Activated T-helper 2 cell treated with anti-CD3 and anti-CD28 coated beads, Interferon-gamma antibody, Interleukin-2, Interleukin-4, amounts not matched to agents 10 μg/mL and 5 μg/mL and 100 μg/mL, durations not matched to agents 14 hours and 24 hours and 36 hours (primary cell): Measurements from ENCODE around the gene NPR1. TPM values are rescaled to one million over a fixed set of nuclear protein-coding genes. Genes with fewer than 3 reads are reported as not detected.
A peak's percentile ranks its signal among the peaks of the same experiment; 100 is the strongest.
"Not testable (repeated sequence)": the region's sequence is repeated elsewhere in the genome, so short reads cannot be mapped to it uniquely, and the experiment has no call there.

Experiments used
- DNase-seq: peaks from one replicate; pipeline ENCODE4 v3.0.0; 2021; ENCODE audit warnings: low spot score
- H3K27ac Mint-ChIP-seq: one replicate; pipeline ENCODE4 v1.8.0; 2021; ENCODE audit warnings: mixed read lengths
- H3K27me3 Mint-ChIP-seq: one replicate; pipeline ENCODE4 v1.8.0; 2021; ENCODE audit warnings: low read depth, mixed read lengths
- H3K36me3 Mint-ChIP-seq: one replicate; pipeline ENCODE4 v1.8.0; 2021; ENCODE audit warnings: low read depth, mixed read lengths
- H3K4me1 Mint-ChIP-seq: one replicate; pipeline ENCODE4 v1.8.0; 2021; ENCODE audit warnings: low read depth, mixed read lengths
- H3K4me3 Mint-ChIP-seq: one replicate; pipeline ENCODE4 v1.8.0; 2021; ENCODE audit warnings: low read depth, mild to moderate bottlenecking, moderate library complexity, mixed read lengths
- H3K9me3 Mint-ChIP-seq: one replicate; pipeline ENCODE4 v1.8.0; 2021; ENCODE audit warnings: mixed read lengths
- intact Hi-C: fragments of 100-400 bp; cut with micrococcal nuclease; formaldehyde crosslinking; loops from one replicate; pipeline ENCODE4 v1.15.1; 2023
- total RNA-seq: library from RNA; stranded (reverse); gene quantifications from 2 replicates; pipeline ENCODE4 v1.2.3, GENCODE V29; 2022

NPR1 gene
- total RNA-seq, 1 donor from 2014 or later = not detected

- H3K4me3 Mint-ChIP-seq = peak within 1 kb of the TSS; percentile 96
- peaks cover 12% of the 10 kb centered on the region for H3K4me1 Mint-ChIP-seq
- intact Hi-C loops = loop anchor here (1.0 kb wide), 2 partner anchors 13 to 25 kb away; no protein-coding TSS in a partner anchor
- peak within 1 kb of the TSS; percentile 70 for H3K27ac Mint-ChIP-seq
- DNase-seq = peak; percentile 90
- no peaks in the 10 kb centered on the region for H3K27me3 Mint-ChIP-seq
- no peaks in the 10 kb centered on the region for H3K9me3 Mint-ChIP-seq
- peaks cover 27% of the 10 kb centered on the region for H3K36me3 Mint-ChIP-seq
Observed at GRCh38 chr1:153658400-153659174, 19.9 kb upstream of the NPR1 start, which contains the start of gene SNAPIN. SNAPIN (plus strand) TSS chr1:153658703; CDS start chr1:153658744, 41 bp downstream.

- peaks cover 12% of the 10 kb centered on the region for H3K4me1 Mint-ChIP-seq
- no peak for DNase-seq
- no peaks in the 10 kb centered on the region for H3K27me3 Mint-ChIP-seq
- H3K27ac Mint-ChIP-seq = peak overlapping the region; percentile 70
- H3K4me3 Mint-ChIP-seq = peak overlapping the region; percentile 96
- no peaks in the 10 kb centered on the region for H3K9me3 Mint-ChIP-seq
- H3K36me3 Mint-ChIP-seq = peaks cover 32% of the 10 kb centered on the region
- intact Hi-C loops = no loop called here
Observed at GRCh38 chr1:153659175-153659534, 19.3 kb upstream of the NPR1 start.

- H3K4me3 Mint-ChIP-seq = peak overlapping the region; percentile 96
- H3K27me3 Mint-ChIP-seq = no peaks in the 10 kb centered on the region
- intact Hi-C loops = no loop called here
- H3K27ac Mint-ChIP-seq = peak overlapping the region; percentile 42
- no peak for DNase-seq
- H3K9me3 Mint-ChIP-seq = no peaks in the 10 kb centered on the region
- peaks cover 37% of the 10 kb centered on the region for H3K36me3 Mint-ChIP-seq
- peaks cover 12% of the 10 kb centered on the region for H3K4me1 Mint-ChIP-seq
Observed at GRCh38 chr1:153659656-153660055, 18.8 kb upstream of the NPR1 start.

DNA sequence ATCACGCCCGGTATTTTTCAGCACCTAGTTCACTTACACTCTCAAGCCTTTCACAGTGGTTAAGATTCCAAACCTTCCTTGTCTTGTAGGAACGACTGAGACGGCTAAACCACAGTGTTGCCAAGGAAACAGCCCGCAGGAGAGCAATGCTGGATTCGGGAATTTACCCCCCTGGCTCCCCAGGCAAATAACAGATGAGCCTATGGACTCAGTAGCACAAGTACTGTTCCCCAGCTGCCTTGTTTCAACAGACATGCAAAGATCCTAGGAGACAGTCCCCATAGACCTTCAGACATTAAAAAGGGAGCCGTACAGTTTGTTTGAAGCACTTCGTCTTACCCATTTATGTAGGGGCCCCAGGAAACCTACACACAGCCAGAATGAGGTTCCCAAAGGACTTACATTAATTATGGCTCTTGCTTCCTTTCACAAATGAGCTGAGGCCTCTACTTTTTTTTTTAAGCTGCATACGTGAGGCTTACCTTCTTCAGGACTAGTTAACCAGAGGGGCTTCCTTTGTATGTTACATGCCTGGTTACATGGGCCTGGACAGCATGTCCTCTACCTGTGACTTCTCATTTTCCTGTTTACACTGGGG lies 17.3 kb upstream of the NPR1 start:
- no peaks in the 10 kb centered on the region for H3K9me3 Mint-ChIP-seq
- H3K27me3 Mint-ChIP-seq = no peaks in the 10 kb centered on the region
- H3K4me3 Mint-ChIP-seq = peak overlapping the region; percentile 17
- intact Hi-C loops = no loop called here
- H3K36me3 Mint-ChIP-seq = peaks cover 50% of the 10 kb centered on the region
- DNase-seq = no peak
- H3K4me1 Mint-ChIP-seq = peaks cover 12% of the 10 kb centered on the region
- H3K27ac Mint-ChIP-seq = no peak overlapping the region

GRCh38 chr1:153662269-153662668 lies 16.2 kb upstream of the NPR1 start:
- no peak for DNase-seq
- no peak overlapping the region for H3K4me3 Mint-ChIP-seq
- no peaks in the 10 kb centered on the region for H3K27me3 Mint-ChIP-seq
- intact Hi-C loops = no loop called here
- no peaks in the 10 kb centered on the region for H3K9me3 Mint-ChIP-seq
- H3K27ac Mint-ChIP-seq = no peak overlapping the region
- peaks cover 50% of the 10 kb centered on the region for H3K36me3 Mint-ChIP-seq
- H3K4me1 Mint-ChIP-seq = peaks cover 12% of the 10 kb centered on the region

DNA sequence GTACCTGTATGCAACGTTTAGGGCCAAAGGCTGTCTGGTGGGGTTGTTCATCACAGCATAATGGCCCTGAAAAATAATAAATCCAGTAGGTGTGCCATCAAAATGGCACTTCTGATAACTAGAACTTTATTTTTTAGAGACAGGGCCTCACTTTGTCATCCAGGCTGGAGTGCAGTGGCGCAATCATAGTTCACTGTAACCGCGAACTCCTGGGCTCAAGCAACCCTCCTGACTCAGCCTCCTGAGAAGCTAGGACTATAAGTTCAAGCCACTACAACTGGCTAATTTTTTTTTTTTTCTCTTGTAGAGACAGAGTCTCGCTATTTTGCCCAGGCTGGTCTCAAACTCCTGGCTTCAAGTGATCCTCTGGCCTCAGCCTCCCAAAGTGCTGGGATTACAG lies 15.3 kb upstream of the NPR1 start:
- Mint-ChIP-seq H3K4me3 (no peak overlapping the region), H3K27me3 (no peaks in the 10 kb centered on the region), H3K27ac (no peak overlapping the region), H3K4me1 (peaks cover 16% of the 10 kb centered on the region), H3K36me3 (peaks cover 50% of the 10 kb centered on the region), H3K9me3 (no peaks in the 10 kb centered on the region)
- intact Hi-C loops = no loop called here
- no peak for DNase-seq

GRCh38 chr1:153667439-153667838 lies 11.0 kb upstream of the NPR1 start:
- H3K4me3 Mint-ChIP-seq = peak overlapping the region; percentile 44
- intact Hi-C loops = no loop called here
- peaks cover 33% of the 10 kb centered on the region for H3K36me3 Mint-ChIP-seq
- H3K27ac Mint-ChIP-seq = peak overlapping the region; percentile 28
- H3K4me1 Mint-ChIP-seq = peaks cover 23% of the 10 kb centered on the region
- no peak for DNase-seq
- no peaks in the 10 kb centered on the region for H3K9me3 Mint-ChIP-seq
- H3K27me3 Mint-ChIP-seq = no peaks in the 10 kb centered on the region

DNA sequence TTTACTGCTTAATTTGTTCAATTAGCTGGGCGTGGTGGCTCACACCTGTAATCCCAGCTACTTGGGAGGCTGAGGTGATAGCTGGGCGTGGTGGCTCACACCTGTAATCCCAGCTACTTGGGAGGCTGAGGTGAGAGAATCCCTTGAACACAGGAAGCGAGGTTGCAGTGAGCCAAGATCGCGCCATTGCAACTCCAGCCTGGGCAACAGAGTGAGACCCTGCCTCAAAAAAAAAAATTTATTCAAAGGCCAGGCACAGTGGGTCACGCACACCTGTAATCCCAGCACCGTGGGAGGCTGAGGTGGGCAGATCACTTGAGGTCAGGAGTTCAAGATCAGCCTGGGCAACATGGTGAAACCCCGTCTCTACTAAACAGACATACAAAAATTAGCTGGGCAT lies 9.8 kb upstream of the NPR1 start:
- intact Hi-C loops, H3K4me3 Mint-ChIP-seq, H3K27me3 Mint-ChIP-seq, H3K9me3 Mint-ChIP-seq, H3K27ac Mint-ChIP-seq, DNase-seq: not testable (repeated sequence)
- peaks cover 23% of the 10 kb centered on the region for H3K36me3 Mint-ChIP-seq
- peaks cover 25% of the 10 kb centered on the region for H3K4me1 Mint-ChIP-seq

- no peak overlapping the region for H3K4me3 Mint-ChIP-seq
- no peak overlapping the region for H3K27ac Mint-ChIP-seq
- peaks cover 13% of the 10 kb centered on the region for H3K36me3 Mint-ChIP-seq
- no peaks in the 10 kb centered on the region for H3K9me3 Mint-ChIP-seq
- H3K27me3 Mint-ChIP-seq = no peaks in the 10 kb centered on the region
- H3K4me1 Mint-ChIP-seq = peaks cover 25% of the 10 kb centered on the region
- intact Hi-C loops = loop anchor here (2.0 to 5.0 kb wide), 6 partner anchors 58 to 603 kb away; partner anchors contain the start of genes HAX1, INTS3, S100A3 and S100A4
- DNase-seq = no peak
Observed at GRCh38 chr1:153669606-153670005, 8.9 kb upstream of the NPR1 start.

DNA sequence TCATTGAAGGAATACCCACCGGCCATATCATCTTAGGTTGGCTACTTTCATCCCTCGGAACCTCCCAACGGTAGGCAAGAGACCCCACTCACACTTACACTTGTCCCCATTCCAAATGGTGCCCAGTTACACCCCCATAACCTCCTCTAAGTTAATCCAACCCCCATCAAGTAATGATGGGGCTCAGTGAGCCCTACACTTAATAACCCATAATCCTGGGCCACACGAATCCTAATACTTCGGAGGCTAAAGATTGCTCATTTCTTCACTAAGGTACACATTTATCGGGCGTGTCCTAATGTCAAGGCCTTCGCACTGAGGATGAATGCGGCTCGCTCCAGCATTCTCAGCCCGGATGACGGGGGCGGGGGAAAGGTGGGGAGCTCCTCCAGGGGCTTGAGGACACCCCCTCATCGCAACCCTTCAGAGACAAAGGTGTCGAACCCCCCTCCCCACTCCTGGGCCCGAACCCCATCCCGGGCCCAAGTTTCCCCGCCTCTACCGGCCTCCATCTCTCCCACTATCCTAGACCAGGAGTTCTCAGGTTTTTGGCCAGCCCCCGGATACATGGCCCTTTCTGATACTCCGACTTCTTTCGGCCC lies 8.1 kb upstream of the NPR1 start:
- H3K9me3 Mint-ChIP-seq = no peaks in the 10 kb centered on the region
- peaks cover 6% of the 10 kb centered on the region for H3K36me3 Mint-ChIP-seq
- DNase-seq = no peak
- no peaks in the 10 kb centered on the region for H3K27me3 Mint-ChIP-seq
- peaks cover 25% of the 10 kb centered on the region for H3K4me1 Mint-ChIP-seq
- H3K4me3 Mint-ChIP-seq = no peak overlapping the region
- H3K27ac Mint-ChIP-seq = no peak overlapping the region
- intact Hi-C loops = loop anchor here (2.0 to 5.0 kb wide), 6 partner anchors 57 to 602 kb away; partner anchors contain the start of genes HAX1, INTS3, S100A3 and S100A4

DNA sequence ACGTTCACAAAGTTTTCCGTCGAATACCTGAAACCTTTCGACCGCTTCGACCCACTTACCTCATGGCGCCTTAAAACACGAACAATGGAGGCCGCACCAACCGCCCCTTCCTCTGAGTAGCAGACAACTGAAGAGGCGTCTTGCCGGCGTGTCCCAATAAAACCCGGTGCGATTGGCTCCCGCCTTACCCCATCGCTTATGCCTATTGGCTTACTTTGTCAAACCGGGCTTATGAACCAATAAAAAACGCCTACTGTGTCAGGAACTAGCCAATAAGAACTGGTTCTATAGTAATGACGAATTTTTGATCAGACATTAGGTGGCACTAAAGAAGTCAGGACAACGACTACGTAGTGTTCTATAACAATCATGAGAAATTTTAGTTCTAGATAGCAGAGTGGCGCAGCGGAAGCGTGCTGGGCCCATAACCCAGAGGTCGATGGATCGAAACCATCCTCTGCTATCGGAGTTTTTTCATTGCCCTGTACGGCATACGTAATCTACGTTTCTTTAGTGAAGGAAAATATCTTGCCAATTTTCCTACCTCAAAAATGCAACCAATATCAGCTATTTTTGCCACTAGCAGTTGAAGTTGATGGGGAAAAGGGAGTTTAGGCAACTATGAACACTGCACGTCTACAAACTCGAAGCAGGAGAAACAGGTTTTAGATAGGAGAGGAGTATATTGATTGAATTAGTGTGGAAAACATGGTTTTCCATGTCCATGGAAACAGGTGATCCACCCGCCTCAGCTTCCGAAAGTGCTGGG lies 7.4 kb upstream of the NPR1 start, which contains the start of gene ILF2:
Gene ILF2, minus strand, starts transcription at position 135 of the 769 bp plus-strand sequence. Its CDS starts 71 bp downstream, at position 64.
- H3K27me3 Mint-ChIP-seq = no peaks in the 10 kb centered on the region
- H3K27ac Mint-ChIP-seq = no peak within 1 kb of the TSS
- intact Hi-C loops = loop anchor here (1.0 to 5.0 kb wide), 12 partner anchors 13 to 601 kb away; partner anchors contain the start of genes CHTOP, HAX1, INTS3 and RAB13

More for the DNA sequence above, 7.4 kb upstream of the NPR1 start, which contains the start of gene ILF2:
- DNase-seq = peak; percentile 97
- Mint-ChIP-seq H3K36me3 (no peaks in the 10 kb centered on the region), H3K4me1 (peaks cover 25% of the 10 kb centered on the region), H3K9me3 (no peaks in the 10 kb centered on the region), H3K4me3 (no peak within 1 kb of the TSS)
